Measurements from ENCODE around the gene RACGAP1. TPM values are rescaled to one million over a fixed set of nuclear protein-coding genes. Genes with fewer than 3 reads are reported as not detected.

RACGAP1 gene
- total RNA-seq, 1 experiment from 2014 or later = 95.3 TPM

DNA sequence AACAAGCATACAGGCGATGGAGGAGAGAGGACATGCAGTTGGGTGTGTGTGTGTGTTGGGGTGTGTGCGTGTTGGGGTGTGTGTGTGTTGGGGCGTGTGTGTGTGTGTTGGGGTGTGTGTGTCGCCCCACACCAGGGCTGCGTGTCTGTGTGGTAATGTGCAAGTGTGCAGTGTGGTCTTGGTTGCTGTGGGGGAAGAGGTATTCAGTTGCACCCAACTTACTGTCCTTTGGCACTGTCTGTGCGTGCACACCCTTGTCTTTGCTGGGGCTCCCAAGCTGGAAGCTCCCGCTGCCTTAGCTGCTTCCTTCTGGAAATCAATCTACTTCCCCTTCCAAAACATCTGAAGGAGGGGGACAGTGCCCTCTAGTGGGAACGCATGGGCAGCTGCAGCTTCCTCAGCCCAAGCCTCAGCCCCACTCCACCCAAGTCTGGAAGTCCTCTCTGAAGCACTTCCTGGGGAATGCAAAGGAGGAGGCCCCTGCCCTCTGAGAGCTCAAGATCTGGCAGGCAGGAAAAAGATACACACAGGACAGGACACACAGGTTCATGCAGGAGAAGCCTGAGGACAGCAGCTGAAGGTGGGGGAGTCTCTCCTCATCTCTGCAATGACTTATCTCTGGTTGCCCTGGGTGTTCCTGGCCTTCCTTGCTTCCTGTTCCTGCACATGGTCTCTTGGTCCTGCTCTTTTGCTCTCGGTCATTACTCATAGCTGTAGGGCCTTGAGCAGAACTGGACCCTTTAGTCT lies 45.2 kb upstream of the RACGAP1 start:
- Histone ChIP-seq H3K79me2 (ENCODE audit: low read length) (no peaks in the 10 kb centered on the region), H2AFZ (ENCODE audit: low read length) (peak overlapping the region; percentile 47), H3K9ac (ENCODE audit: low read length) (no peak overlapping the region), H3K4me2 (ENCODE audit: low read length) (no peak overlapping the region), H3K27me3 (ENCODE audit: low read length) (no peaks in the 10 kb centered on the region), H3K9me2 (replicated peaks; ENCODE audit: low read length) (no peaks in the 10 kb centered on the region), H3F3A (ENCODE audit: low read length, unreplicated experiment) (no peaks in the 10 kb centered on the region), H3K27ac (ENCODE audit: low read length) (no peak overlapping the region), H3K4me3 (ENCODE audit: low read length) (no peak overlapping the region), H3K36me3 (ENCODE audit: low read depth, low read length) (no peaks in the 10 kb centered on the region), H4K20me1 (ENCODE audit: low read length) (no peaks in the 10 kb centered on the region), H3K9me3 (ENCODE audit: low read length) (no peaks in the 10 kb centered on the region), H3K4me1 (ENCODE audit: insufficient read depth, low read length) (peaks cover 3% of the 10 kb centered on the region)
- ChIA-PET POLR2A (ENCODE audit: unreplicated experiment) (no interaction called here), CTCF (interaction anchor here (0.5 to 2.2 kb wide), 19 partner anchors 14 to 1631 kb away, joined by 3 to 38 read pairs (median 7); partner anchors contain the start of genes COX14 and SMARCD1)
- no TSS peak for BruUV-seq (replicated peaks)
- TF ChIP-seq EZH2 (IDR thresholded peaks at IDR 0.05; ENCODE audit: low read length, unreplicated experiment) (no peak), EZH2phosphoT487 (IDR thresholded peaks at IDR 0.05; ENCODE audit: borderline replicate concordance, low read length) (no peak)
- TF ChIP-seq, protein P1, sequence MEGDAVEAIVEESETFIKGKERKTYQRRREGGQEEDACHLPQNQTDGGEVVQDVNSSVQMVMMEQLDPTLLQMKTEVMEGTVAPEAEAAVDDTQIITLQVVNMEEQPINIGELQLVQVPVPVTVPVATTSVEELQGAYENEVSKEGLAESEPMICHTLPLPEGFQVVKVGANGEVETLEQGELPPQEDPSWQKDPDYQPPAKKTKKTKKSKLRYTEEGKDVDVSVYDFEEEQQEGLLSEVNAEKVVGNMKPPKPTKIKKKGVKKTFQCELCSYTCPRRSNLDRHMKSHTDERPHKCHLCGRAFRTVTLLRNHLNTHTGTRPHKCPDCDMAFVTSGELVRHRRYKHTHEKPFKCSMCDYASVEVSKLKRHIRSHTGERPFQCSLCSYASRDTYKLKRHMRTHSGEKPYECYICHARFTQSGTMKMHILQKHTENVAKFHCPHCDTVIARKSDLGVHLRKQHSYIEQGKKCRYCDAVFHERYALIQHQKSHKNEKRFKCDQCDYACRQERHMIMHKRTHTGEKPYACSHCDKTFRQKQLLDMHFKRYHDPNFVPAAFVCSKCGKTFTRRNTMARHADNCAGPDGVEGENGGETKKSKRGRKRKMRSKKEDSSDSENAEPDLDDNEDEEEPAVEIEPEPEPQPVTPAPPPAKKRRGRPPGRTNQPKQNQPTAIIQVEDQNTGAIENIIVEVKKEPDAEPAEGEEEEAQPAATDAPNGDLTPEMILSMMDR (conservative IDR thresholded peaks at IDR 0.05; ENCODE audit: low read depth, low read length) = peak; percentile 93
- ATAC-seq (peak; percentile 73), DNase-seq (peak; percentile 86)
- intact Hi-C loops (cut with micrococcal nuclease) = loop anchor here (1.0 to 2.0 kb wide), 2 partner anchors 32 to 103 kb away; no protein-coding TSS in a partner anchor

- TF ChIP-seq EZH2phosphoT487 (IDR thresholded peaks at IDR 0.05; ENCODE audit: borderline replicate concordance, low read length) (no peak), EZH2 (IDR thresholded peaks at IDR 0.05; ENCODE audit: low read length, unreplicated experiment) (no peak)
- TF ChIP-seq, protein P1 (conservative IDR thresholded peaks at IDR 0.05; ENCODE audit: low read depth, low read length) = no peak
- H3K79me2 ChIP-seq (ENCODE audit: low read length) = no peaks in the 10 kb centered on the region
- no peak overlapping the region for H3K9ac ChIP-seq (ENCODE audit: low read length)
- no peaks in the 10 kb centered on the region for H3K4me1 ChIP-seq (ENCODE audit: insufficient read depth, low read length)
- no peaks in the 10 kb centered on the region for H4K20me1 ChIP-seq (ENCODE audit: low read length)
- intact Hi-C loops (cut with micrococcal nuclease) = no loop called here
- ATAC-seq (no peak), DNase-seq (no peak)
- no TSS peak for BruUV-seq (replicated peaks)
- H3K9me2 ChIP-seq (replicated peaks; ENCODE audit: low read length) = no peaks in the 10 kb centered on the region
- no peaks in the 10 kb centered on the region for H3K36me3 ChIP-seq (ENCODE audit: low read depth, low read length)
- H2AFZ ChIP-seq (ENCODE audit: low read length) = no peak overlapping the region
- H3K27me3 ChIP-seq (ENCODE audit: low read length) = no peaks in the 10 kb centered on the region
- H3K9me3 ChIP-seq (ENCODE audit: low read length) = no peaks in the 10 kb centered on the region
- H3K4me3 ChIP-seq (ENCODE audit: low read length) = no peak overlapping the region
- H3K27ac ChIP-seq (ENCODE audit: low read length) = no peak overlapping the region
- no peak overlapping the region for H3K4me2 ChIP-seq (ENCODE audit: low read length)
- POLR2A ChIA-PET (ENCODE audit: unreplicated experiment) = no interaction called here
- H3F3A ChIP-seq (ENCODE audit: low read length, unreplicated experiment) = no peaks in the 10 kb centered on the region
- CTCF ChIA-PET = interaction anchor here (1.2 kb wide), 1 partner anchor 13 kb away, joined by 7 read pairs; no protein-coding TSS in a partner anchor
These were observed 44.2 kb upstream of the RACGAP1 start for GRCh38 chr12:50069539-50069938.

DNA sequence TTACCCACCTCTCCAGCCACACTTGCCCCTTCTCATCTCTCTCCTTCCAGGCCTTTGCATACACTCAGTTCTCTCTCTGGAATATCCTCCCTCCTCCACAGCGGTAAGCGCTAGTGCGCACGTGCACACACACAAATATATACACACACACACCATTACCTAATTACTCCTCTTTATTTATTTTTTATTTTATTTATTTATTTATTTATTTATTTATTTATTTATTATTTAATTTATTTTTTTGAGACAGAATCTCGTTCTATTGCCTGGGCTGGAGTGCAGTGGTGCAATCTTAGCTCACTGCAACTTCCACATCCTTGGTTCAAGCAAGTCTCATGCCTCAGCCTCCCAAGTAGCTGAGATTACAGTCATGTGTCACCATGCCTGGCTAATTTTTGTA lies 43.8 kb upstream of the RACGAP1 start:
- Histone ChIP-seq H3K9me2 (replicated peaks; ENCODE audit: low read length) (no peaks in the 10 kb centered on the region), H3K9ac (ENCODE audit: low read length) (no peak overlapping the region), H3K79me2 (ENCODE audit: low read length) (no peaks in the 10 kb centered on the region), H4K20me1 (ENCODE audit: low read length) (no peaks in the 10 kb centered on the region), H3F3A (ENCODE audit: low read length, unreplicated experiment) (no peaks in the 10 kb centered on the region), H3K4me2 (ENCODE audit: low read length) (no peak overlapping the region), H3K27ac (ENCODE audit: low read length) (no peak overlapping the region), H3K9me3 (ENCODE audit: low read length) (no peaks in the 10 kb centered on the region), H3K27me3 (ENCODE audit: low read length) (no peaks in the 10 kb centered on the region), H3K4me1 (ENCODE audit: insufficient read depth, low read length) (no peaks in the 10 kb centered on the region), H3K4me3 (ENCODE audit: low read length) (no peak overlapping the region), H3K36me3 (ENCODE audit: low read depth, low read length) (no peaks in the 10 kb centered on the region), H2AFZ (ENCODE audit: low read length) (no peak overlapping the region)
- POLR2A ChIA-PET (ENCODE audit: unreplicated experiment) = no interaction called here
- CTCF ChIA-PET = no interaction called here
- no TSS peak for BruUV-seq (replicated peaks)
- TF ChIP-seq, protein P1 (conservative IDR thresholded peaks at IDR 0.05; ENCODE audit: low read depth, low read length) = no peak
- TF ChIP-seq EZH2 (IDR thresholded peaks at IDR 0.05; ENCODE audit: low read length, unreplicated experiment) = no peak
- no peak for TF ChIP-seq EZH2phosphoT487 (IDR thresholded peaks at IDR 0.05; ENCODE audit: borderline replicate concordance, low read length)
- DNase-seq (no peak), ATAC-seq (no peak)
- intact Hi-C loops (cut with micrococcal nuclease) = no loop called here

Measured in PC-3 (cell line).